Right ventricle myocardium inferior (tissue), 1 donor: Measurements from ENCODE around the gene CSF2. TPM values are rescaled to one million over a fixed set of nuclear protein-coding genes. Genes with fewer than 3 reads are reported as not detected.

Source experiments
- ATAC-seq: fragments of 200-7000 bp; cut with Tn5 transposase; one replicate; pipeline ENCODE4 v1.9.1; 2020; ENCODE audit warnings: mild to moderate bottlenecking, moderate library complexity
- DNase-seq: peaks from one replicate; pipeline ENCODE4 v3.0.0; 2021; ENCODE audit errors: missing footprints
- intact Hi-C: fragments of 100-400 bp; cut with DNase I; formaldehyde crosslinking; loops from one replicate; pipeline ENCODE4 v1.11.0; 2022
- total RNA-seq: library from RNA; stranded (reverse); fragmentation: NEBNext Ultra II Directional; extraction: Animal tissue kit (Norgen Biotek cat#: 25700); gene quantifications from one replicate; pipeline ENCODE4 v1.2.1, GENCODE V29; 2021
- donor health status: DM: no; HTN: yes; CAD: no; lungs with severe emphysema.

Gene CSF2
- total RNA-seq, 1 donor from 2014 or later = not detected

- DNase-seq = no peak
- intact Hi-C loops = loop anchor here (10.0 kb wide), 2 partner anchors 119 to 641 kb away; no protein-coding TSS in a partner anchor
- no peak for ATAC-seq
Observed at GRCh38 chr5:132065951-132066701, 7.5 kb upstream of the CSF2 start.

GRCh38 chr5:132066871-132067270 is 6.7 kb upstream of the CSF2 start:
- intact Hi-C loops = loop anchor here (10.0 kb wide), 2 partner anchors 118 to 642 kb away; no protein-coding TSS in a partner anchor
- DNase-seq (no peak), ATAC-seq (no peak)

DNA sequence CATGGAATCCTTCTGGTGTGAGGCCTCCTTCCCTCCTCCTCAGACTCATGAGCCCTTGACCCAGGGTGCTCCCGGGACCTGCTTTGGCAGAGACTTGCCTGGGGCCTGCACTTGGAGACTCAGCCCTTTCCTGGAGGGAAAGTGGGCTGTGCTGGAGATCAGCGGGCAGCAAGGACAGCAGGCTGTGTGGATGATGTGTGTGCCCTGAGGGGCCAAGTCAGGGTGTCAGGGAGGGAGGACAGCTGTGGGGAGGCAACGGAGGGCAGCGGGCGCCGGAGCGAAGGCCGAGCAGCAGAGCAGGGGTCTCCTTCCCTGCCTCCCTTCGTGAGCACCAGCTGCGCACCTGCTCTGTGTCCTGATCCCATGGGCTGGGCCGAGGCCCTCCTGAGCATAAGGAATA is 6.1 kb upstream of the CSF2 start:
- intact Hi-C loops = loop anchor here (10.0 kb wide), 2 partner anchors 117 to 643 kb away; no protein-coding TSS in a partner anchor
- DNase-seq (no peak), ATAC-seq (no peak)

DNA sequence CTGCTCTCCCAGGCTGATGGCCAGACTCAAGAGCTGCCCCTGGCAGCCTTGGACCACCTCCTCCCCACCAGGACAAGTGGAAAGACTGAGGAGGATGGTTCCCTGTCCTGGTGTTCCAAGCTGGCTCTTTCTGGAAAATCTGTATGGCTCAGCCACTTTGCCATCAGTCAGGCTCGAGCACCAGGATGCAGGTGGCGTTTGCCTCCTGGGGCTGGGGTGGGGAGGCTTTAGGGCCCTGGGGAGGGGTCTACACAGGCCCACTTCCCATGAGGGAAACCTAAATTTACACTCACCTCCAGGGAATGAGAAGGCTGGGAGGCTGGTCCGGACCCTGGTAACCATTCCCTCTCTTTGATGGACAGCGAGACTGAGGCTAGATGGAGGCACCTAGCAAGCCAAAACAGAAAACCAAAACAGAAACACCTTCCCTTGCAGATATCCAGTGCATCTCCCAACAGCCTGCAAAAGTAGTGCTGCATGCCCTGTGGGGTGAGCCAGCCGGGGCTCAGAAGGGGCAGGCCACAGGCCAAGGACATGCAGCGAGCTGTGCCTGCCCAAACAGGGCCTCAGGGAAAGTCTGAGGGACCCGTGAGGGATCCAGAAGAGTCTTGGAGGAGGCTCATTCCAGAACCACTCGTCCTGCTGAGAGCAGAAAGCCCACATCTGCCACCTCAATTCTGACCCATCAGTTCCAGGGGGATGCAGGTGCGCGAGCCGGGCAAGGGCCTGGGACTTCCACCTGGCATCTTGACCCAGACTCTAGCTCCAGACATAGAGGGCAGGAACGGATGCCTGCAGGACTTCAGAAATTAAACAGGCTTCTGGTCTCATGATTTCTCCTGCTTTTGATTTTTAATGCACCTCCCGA is 5.4 kb upstream of the CSF2 start:
- ATAC-seq = no peak
- intact Hi-C loops = loop anchor here (10.0 kb wide), 2 partner anchors 117 to 643 kb away; no protein-coding TSS in a partner anchor
- no peak for DNase-seq

DNA sequence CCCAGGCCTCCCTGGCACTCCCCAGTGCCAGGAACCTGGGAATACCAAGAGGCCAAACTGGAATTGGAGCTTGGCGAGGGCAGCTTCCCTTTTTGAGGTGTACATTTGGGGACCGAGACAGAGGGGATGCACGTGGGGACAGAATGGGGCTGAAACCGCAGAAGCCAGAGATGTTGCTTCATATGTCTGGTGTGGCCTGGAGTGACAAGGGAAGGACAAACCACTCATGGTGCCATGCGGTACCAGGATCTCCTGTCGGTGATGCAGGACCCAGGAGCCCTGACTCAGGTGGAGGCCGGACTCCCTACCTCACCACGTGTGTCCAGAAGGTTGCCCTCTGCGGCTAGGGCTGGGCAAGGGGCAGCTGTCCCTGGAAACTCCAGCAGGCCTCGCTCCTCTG is 4.0 kb upstream of the CSF2 start:
- DNase-seq (no peak), ATAC-seq (no peak)
- intact Hi-C loops = loop anchor here (10.0 kb wide), 2 partner anchors 115 to 645 kb away; no protein-coding TSS in a partner anchor

DNA sequence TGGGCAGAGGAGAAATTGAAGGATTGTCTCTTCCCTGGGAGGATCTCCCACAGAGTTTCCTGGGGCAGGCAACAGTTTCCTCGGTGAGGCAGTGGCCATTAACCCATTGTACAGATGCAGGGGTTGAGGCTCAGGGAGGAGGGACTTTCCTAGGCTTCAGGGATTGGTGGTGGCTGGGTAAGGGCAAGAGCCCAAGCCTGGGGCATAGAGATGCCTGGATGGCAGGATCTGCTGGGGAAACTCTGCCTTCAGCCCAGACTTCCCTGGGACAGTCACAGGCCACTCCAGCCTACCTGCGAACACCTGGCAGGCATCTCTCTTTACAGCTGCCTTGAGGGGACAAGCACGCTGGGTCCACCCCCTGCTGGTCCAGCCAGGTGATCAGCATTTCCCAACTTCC is 3.6 kb upstream of the CSF2 start:
- ATAC-seq (no peak), DNase-seq (no peak)
- intact Hi-C loops = loop anchor here (10.0 kb wide), 2 partner anchors 115 to 645 kb away; no protein-coding TSS in a partner anchor

GRCh38 chr5:132070460-132071337 is 2.9 kb upstream of the CSF2 start:
- DNase-seq = no peak
- intact Hi-C loops = no loop called here
- no peak for ATAC-seq

GRCh38 chr5:132071338-132071707 is 2.3 kb upstream of the CSF2 start:
- ATAC-seq = no peak
- intact Hi-C loops = no loop called here
- no peak for DNase-seq

- DNase-seq (no peak), ATAC-seq (no peak)
- intact Hi-C loops = no loop called here
Observed at GRCh38 chr5:132072070-132072469, 1.5 kb upstream of the CSF2 start.

GRCh38 chr5:132072528-132072927 is 1.1 kb upstream of the CSF2 start:
- no peak for DNase-seq
- intact Hi-C loops = no loop called here
- ATAC-seq = no peak

- no peak for ATAC-seq
- intact Hi-C loops = no loop called here
- DNase-seq = no peak
Observed at GRCh38 chr5:132074091-132074771, 642 bp downstream of the CSF2 start.

DNA sequence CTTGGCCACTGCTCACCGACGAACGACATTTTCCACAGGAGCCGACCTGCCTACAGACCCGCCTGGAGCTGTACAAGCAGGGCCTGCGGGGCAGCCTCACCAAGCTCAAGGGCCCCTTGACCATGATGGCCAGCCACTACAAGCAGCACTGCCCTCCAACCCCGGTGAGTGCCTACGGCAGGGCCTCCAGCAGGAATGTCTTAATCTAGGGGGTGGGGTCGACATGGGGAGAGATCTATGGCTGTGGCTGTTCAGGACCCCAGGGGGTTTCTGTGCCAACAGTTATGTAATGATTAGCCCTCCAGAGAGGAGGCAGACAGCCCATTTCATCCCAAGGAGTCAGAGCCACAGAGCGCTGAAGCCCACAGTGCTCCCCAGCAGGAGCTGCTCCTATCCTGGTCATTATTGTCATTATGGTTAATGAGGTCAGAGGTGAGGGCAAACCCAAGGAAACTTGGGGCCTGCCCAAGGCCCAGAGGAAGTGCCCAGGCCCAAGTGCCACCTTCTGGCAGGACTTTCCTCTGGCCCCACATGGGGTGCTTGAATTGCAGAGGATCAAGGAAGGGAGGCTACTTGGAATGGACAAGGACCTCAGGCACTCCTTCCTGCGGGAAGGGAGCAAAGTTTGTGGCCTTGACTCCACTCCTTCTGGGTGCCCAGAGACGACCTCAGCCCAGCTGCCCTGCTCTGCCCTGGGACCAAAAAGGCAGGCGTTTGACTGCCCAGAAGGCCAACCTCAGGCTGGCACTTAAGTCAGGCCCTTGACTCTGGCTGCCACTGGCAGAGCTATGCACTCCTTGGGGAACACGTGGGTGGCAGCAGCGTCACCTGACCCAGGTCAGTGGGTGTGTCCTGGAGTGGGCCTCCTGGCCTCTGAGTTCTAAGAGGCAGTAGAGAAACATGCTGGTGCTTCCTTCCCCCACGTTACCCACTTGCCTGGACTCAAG is 1.5 kb downstream of the CSF2 start:
- DNase-seq = no peak
- intact Hi-C loops = no loop called here
- no peak for ATAC-seq

DNA sequence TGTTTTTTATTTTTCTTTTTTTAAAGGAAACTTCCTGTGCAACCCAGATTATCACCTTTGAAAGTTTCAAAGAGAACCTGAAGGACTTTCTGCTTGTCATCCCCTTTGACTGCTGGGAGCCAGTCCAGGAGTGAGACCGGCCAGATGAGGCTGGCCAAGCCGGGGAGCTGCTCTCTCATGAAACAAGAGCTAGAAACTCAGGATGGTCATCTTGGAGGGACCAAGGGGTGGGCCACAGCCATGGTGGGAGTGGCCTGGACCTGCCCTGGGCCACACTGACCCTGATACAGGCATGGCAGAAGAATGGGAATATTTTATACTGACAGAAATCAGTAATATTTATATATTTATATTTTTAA is 2.1 kb downstream of the CSF2 start:
- ATAC-seq = no peak
- intact Hi-C loops = no loop called here
- no peak for DNase-seq

DNA sequence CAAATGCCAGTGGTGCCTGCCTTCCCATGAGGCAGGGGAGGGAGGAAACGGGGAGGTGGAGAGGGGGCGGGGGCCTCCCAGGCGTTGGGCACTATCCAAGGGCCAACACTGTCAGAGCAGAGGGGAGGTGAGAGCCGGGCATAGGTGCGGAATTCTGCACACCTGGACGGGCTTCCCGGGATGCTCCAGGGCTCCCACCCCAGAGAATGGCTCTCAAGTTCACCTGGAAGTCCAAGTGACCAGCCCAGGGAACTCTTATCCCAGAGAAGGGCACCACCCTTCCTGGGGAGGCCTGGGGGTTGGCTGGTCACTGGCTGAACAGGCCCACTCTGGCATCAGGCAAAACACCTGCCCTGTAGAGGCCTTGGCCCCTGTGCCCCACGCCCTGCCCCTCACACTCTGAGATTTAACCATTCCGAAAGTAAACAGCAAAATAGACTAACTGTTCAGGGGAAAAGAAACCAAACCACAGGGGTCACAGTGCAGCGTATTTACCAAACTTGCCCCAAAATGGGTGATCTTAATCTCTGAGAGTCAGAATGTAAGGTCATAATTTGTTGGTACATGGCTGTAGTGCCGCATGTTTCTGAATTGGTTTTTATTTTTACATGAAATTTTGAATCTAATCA is 2.7 kb downstream of the CSF2 start:
- DNase-seq (no peak), ATAC-seq (no peak)
- intact Hi-C loops = no loop called here

- ATAC-seq = no peak
- DNase-seq = no peak
- intact Hi-C loops = no loop called here
Observed at GRCh38 chr5:132076983-132077382, 3.4 kb downstream of the CSF2 start.

- ATAC-seq (no peak), DNase-seq (no peak)
- intact Hi-C loops = no loop called here
Observed at GRCh38 chr5:132079081-132079480, 5.5 kb downstream of the CSF2 start.

DNA sequence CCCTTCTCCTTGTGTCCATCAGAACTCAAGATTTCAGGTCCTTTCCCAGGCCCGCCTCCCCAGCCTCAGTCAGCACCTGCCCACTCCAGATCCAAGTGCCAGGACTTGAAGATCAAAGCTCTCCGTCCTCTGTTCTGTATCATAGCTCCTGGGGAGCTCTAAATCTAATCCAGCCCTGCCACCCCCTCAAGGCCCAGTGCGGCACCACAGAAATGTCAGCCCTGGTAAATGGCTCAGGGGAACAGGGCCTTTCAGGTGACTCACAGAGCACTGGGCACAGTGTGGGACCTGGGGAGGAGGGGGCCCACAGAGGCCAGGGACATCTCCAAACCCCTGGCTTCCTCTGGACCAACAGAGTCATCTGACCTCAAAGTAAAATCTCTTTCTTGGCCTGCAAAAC is 6.0 kb downstream of the CSF2 start:
- intact Hi-C loops = no loop called here
- DNase-seq (no peak), ATAC-seq (no peak)
